Activated T-cell treated with anti-CD3 and anti-CD28 coated beads, Interleukin-2, amount 50 U/mL, for 4 hours (primary cell): ENCODE data around the gene NF1. TPM values are rescaled to one million over a fixed set of nuclear protein-coding genes. Genes with fewer than 3 reads are reported as not detected.
"Not testable (repeated sequence)": the region's sequence is repeated elsewhere in the genome, so short reads cannot be mapped to it uniquely, and the experiment has no call there.

Experiments used
- ATAC-seq, 2 donors: fragments of 200-7000 bp; cut with Tn5 transposase; one replicate each; pipeline ENCODE4 v1.10.0; 2021
- DNase-seq: peaks from one replicate; pipeline ENCODE4 v3.0.0-alpha.2; 2020
- H3K27me3 Mint-ChIP-seq: one replicate; pipeline ENCODE4 v1.8.0; 2021; ENCODE audit warnings: low read depth, mixed read lengths
- H3K36me3 Mint-ChIP-seq: one replicate; pipeline ENCODE4 v1.8.0; 2022; ENCODE audit warnings: mixed read lengths; ENCODE audit not compliant: insufficient read depth
- H3K4me1 Mint-ChIP-seq: one replicate; pipeline ENCODE4 v1.8.0; 2021; ENCODE audit warnings: low read depth, mixed read lengths
- H3K4me3 Mint-ChIP-seq: one replicate; pipeline ENCODE4 v1.8.0; 2021; ENCODE audit warnings: mild to moderate bottlenecking, moderate library complexity, mixed read lengths
- H3K9me3 Mint-ChIP-seq: one replicate; pipeline ENCODE4 v1.8.0; 2021; ENCODE audit warnings: mixed read lengths
- total RNA-seq, 3 donors: library from RNA; stranded (reverse); gene quantifications; one replicate each; pipeline ENCODE4 v1.2.1, GENCODE V29; 2021

Gene NF1
- total RNA-seq, 3 donors from 2014 or later: 14.2 to 17.9 (median 15.2) TPM

- Mint-ChIP-seq H3K9me3 (no peaks in the 10 kb centered on the region), H3K36me3 (peaks cover 9% of the 10 kb centered on the region), H3K27me3 (no peaks in the 10 kb centered on the region), H3K4me3 (no peak overlapping the region), H3K4me1 (peaks cover 15% of the 10 kb centered on the region)
- ATAC-seq: no peak
- no peak for DNase-seq
These were observed 279.7 kb downstream of the NF1 start for GRCh38 chr17:31374503-31374902.

- no peaks in the 10 kb centered on the region for H3K9me3 Mint-ChIP-seq
- H3K36me3 Mint-ChIP-seq: peaks cover 7% of the 10 kb centered on the region
- H3K4me3 Mint-ChIP-seq: no peak overlapping the region
- no peaks in the 10 kb centered on the region for H3K27me3 Mint-ChIP-seq
- no peaks in the 10 kb centered on the region for H3K4me1 Mint-ChIP-seq
- ATAC-seq (no peak), DNase-seq (no peak)
These were observed 283.9 kb downstream of the NF1 start for GRCh38 chr17:31378638-31379037.

- H3K4me1 Mint-ChIP-seq: no peaks in the 10 kb centered on the region
- DNase-seq (no peak), ATAC-seq (no peak)
- H3K36me3 Mint-ChIP-seq: peaks cover 3% of the 10 kb centered on the region
- no peaks in the 10 kb centered on the region for H3K27me3 Mint-ChIP-seq
- H3K9me3 Mint-ChIP-seq: no peaks in the 10 kb centered on the region
- no peak overlapping the region for H3K4me3 Mint-ChIP-seq
These were observed 284.9 kb downstream of the NF1 start for GRCh38 chr17:31379597-31380205.

GRCh38 chr17:31381165-31381668 is 286.4 kb downstream of the NF1 start:
- Mint-ChIP-seq H3K27me3 (no peaks in the 10 kb centered on the region), H3K4me1 (no peaks in the 10 kb centered on the region), H3K4me3 (no peak overlapping the region), H3K9me3 (no peaks in the 10 kb centered on the region), H3K36me3 (no peaks in the 10 kb centered on the region)
- ATAC-seq (no peak), DNase-seq (no peak)

- not testable (repeated sequence) for H3K9me3 Mint-ChIP-seq, H3K4me3 Mint-ChIP-seq, H3K4me1 Mint-ChIP-seq, H3K36me3 Mint-ChIP-seq, H3K27me3 Mint-ChIP-seq, ATAC-seq, DNase-seq
These were observed 288.0 kb downstream of the NF1 start for GRCh38 chr17:31382668-31383275.

GRCh38 chr17:31383488-31383887 is 288.7 kb downstream of the NF1 start:
- H3K9me3 Mint-ChIP-seq, H3K27me3 Mint-ChIP-seq, DNase-seq, H3K36me3 Mint-ChIP-seq, ATAC-seq, H3K4me3 Mint-ChIP-seq, H3K4me1 Mint-ChIP-seq: not testable (repeated sequence)

GRCh38 chr17:31385428-31386285 is 290.9 kb downstream of the NF1 start:
- ATAC-seq: no peak
- Mint-ChIP-seq H3K4me1 (no peaks in the 10 kb centered on the region), H3K36me3 (no peaks in the 10 kb centered on the region), H3K9me3 (no peaks in the 10 kb centered on the region), H3K4me3 (no peak overlapping the region), H3K27me3 (peaks cover 10% of the 10 kb centered on the region)
- no peak for DNase-seq

GRCh38 chr17:31386542-31387075 is 291.8 kb downstream of the NF1 start:
- H3K27me3 Mint-ChIP-seq: peaks cover 13% of the 10 kb centered on the region
- DNase-seq (no peak), ATAC-seq (no peak)
- no peak overlapping the region for H3K4me3 Mint-ChIP-seq
- H3K4me1 Mint-ChIP-seq: no peaks in the 10 kb centered on the region
- H3K9me3 Mint-ChIP-seq: no peaks in the 10 kb centered on the region
- no peaks in the 10 kb centered on the region for H3K36me3 Mint-ChIP-seq

- Mint-ChIP-seq H3K36me3 (no peaks in the 10 kb centered on the region), H3K9me3 (no peaks in the 10 kb centered on the region), H3K27me3 (peaks cover 17% of the 10 kb centered on the region), H3K4me3 (no peak overlapping the region), H3K4me1 (peaks cover 3% of the 10 kb centered on the region)
- DNase-seq (no peak), ATAC-seq (no peak)
These were observed 292.7 kb downstream of the NF1 start for GRCh38 chr17:31387438-31387837.

GRCh38 chr17:31388351-31388750 is 293.6 kb downstream of the NF1 start:
- H3K27me3 Mint-ChIP-seq: peaks cover 26% of the 10 kb centered on the region
- ATAC-seq (no peak), DNase-seq (no peak)
- peaks cover 5% of the 10 kb centered on the region for H3K4me1 Mint-ChIP-seq
- H3K4me3 Mint-ChIP-seq: no peak overlapping the region
- H3K36me3 Mint-ChIP-seq: no peaks in the 10 kb centered on the region
- H3K9me3 Mint-ChIP-seq: no peaks in the 10 kb centered on the region

- Mint-ChIP-seq H3K36me3 (no peaks in the 10 kb centered on the region), H3K4me1 (peaks cover 5% of the 10 kb centered on the region), H3K4me3 (no peak overlapping the region), H3K9me3 (no peaks in the 10 kb centered on the region), H3K27me3 (peaks cover 32% of the 10 kb centered on the region)
- ATAC-seq (peak; percentile 38 to 41), DNase-seq (peak; percentile 46)
These were observed 294.2 kb downstream of the NF1 start for GRCh38 chr17:31388770-31389656.

GRCh38 chr17:31389657-31390381 is 295.0 kb downstream of the NF1 start:
- ATAC-seq: no peak
- Mint-ChIP-seq H3K4me3 (peak overlapping the region; percentile 59), H3K4me1 (peaks cover 5% of the 10 kb centered on the region), H3K9me3 (no peaks in the 10 kb centered on the region), H3K27me3 (peaks cover 37% of the 10 kb centered on the region), H3K36me3 (no peaks in the 10 kb centered on the region)
- DNase-seq: no peak

GRCh38 chr17:31390426-31390747 is 295.6 kb downstream of the NF1 start:
- peaks cover 5% of the 10 kb centered on the region for H3K4me1 Mint-ChIP-seq
- ATAC-seq (no peak), DNase-seq (no peak)
- no peaks in the 10 kb centered on the region for H3K9me3 Mint-ChIP-seq
- no peaks in the 10 kb centered on the region for H3K36me3 Mint-ChIP-seq
- peak overlapping the region; percentile 59 for H3K4me3 Mint-ChIP-seq
- peaks cover 40% of the 10 kb centered on the region for H3K27me3 Mint-ChIP-seq
